Measurements from ENCODE around the gene TIMELESS. TPM values are rescaled to one million over a fixed set of nuclear protein-coding genes. Genes with fewer than 3 reads are reported as not detected.

Gene TIMELESS
- total RNA-seq, 4 donors from 2014 or later = 3.2 to 6.8 (median 4.3) TPM

GRCh38 chr12:56377989-56378316 is 71.3 kb downstream of the TIMELESS start:
- TF ChIP-seq CTCF (IDR thresholded peaks at IDR 0.05) = no peak
- DNase-seq (ENCODE audit: low spot score) (no peak), ATAC-seq (ENCODE audit: low FRiP score) (no peak)

GRCh38 chr12:56377310-56377988 is 71.8 kb downstream of the TIMELESS start:
- no peak for ATAC-seq (ENCODE audit: low FRiP score)
- no peak for DNase-seq (ENCODE audit: low spot score)
- no peak for TF ChIP-seq CTCF (IDR thresholded peaks at IDR 0.05)

- no peak for TF ChIP-seq CTCF (IDR thresholded peaks at IDR 0.05)
- no peak for ATAC-seq (ENCODE audit: low FRiP score)
- no peak for DNase-seq (ENCODE audit: low spot score)
Observed at GRCh38 chr12:56375598-56376434, 73.4 kb downstream of the TIMELESS start.

- DNase-seq (ENCODE audit: low spot score) = no peak
- TF ChIP-seq CTCF (IDR thresholded peaks at IDR 0.05) = no peak
- ATAC-seq (ENCODE audit: low FRiP score) = no peak
Observed at GRCh38 chr12:56374726-56375597, 74.3 kb downstream of the TIMELESS start.

GRCh38 chr12:56373515-56373914 is 75.7 kb downstream of the TIMELESS start:
- no peak for TF ChIP-seq CTCF (IDR thresholded peaks at IDR 0.05)
- no peak for ATAC-seq (ENCODE audit: low FRiP score)
- no peak for DNase-seq (ENCODE audit: low spot score)

- DNase-seq (ENCODE audit: low spot score) (no peak), ATAC-seq (ENCODE audit: low FRiP score) (no peak)
- TF ChIP-seq CTCF (IDR thresholded peaks at IDR 0.05) = no peak
Observed at GRCh38 chr12:56366948-56367347, 82.3 kb downstream of the TIMELESS start.

Other genes with a start within 250 kb of the TIMELESS start
- gene RNF41, start 227.5 kb downstream of the TIMELESS start, total RNA-seq = 100 to 1,000 TPM in 1 of 4 donors, 10 to 100 TPM in 3; 50.0 to 128 (median 76.2) TPM
- 10 to 100 TPM; 13.2 to 24.3 (median 17.2) TPM for gene NABP2, start 225.1 kb downstream of the TIMELESS start, total RNA-seq
- gene SLC39A5, start 219.4 kb downstream of the TIMELESS start, total RNA-seq = not detected
- gene ANKRD52, start 191.0 kb downstream of the TIMELESS start, total RNA-seq = 10 to 100 TPM; 13.6 to 19.2 (median 16.8) TPM
- gene COQ10A, start 182.5 kb downstream of the TIMELESS start, total RNA-seq = 10 to 100 TPM in 3 of 4 donors, 1 to 10 TPM in 1; 9.0 to 18.1 (median 13.5) TPM
- 100 to 1,000 TPM; 143 to 210 (median 194) TPM for gene CS, start 149.1 kb downstream of the TIMELESS start, total RNA-seq
- gene CNPY2, start 133.4 kb downstream of the TIMELESS start, total RNA-seq = 10 to 100 TPM; 60.4 to 77.8 (median 69.7) TPM
- gene PAN2, start 115.4 kb downstream of the TIMELESS start, total RNA-seq = 10 to 100 TPM; 17.3 to 57.8 (median 40.7) TPM
- gene IL23A, start 110.5 kb downstream of the TIMELESS start, total RNA-seq = 1 to 10 TPM in 1 of 4 donors, not detected in 3; 2.2 TPM
- 100 to 1,000 TPM; 137 to 256 (median 177) TPM for gene STAT2, start 89.3 kb downstream of the TIMELESS start, total RNA-seq
- gene APOF, start 86.6 kb downstream of the TIMELESS start, total RNA-seq = not detected
- gene MIP, start 5.2 kb upstream of the TIMELESS start, total RNA-seq = not detected
- gene SPRYD4, start 19.2 kb upstream of the TIMELESS start, total RNA-seq = 1 to 10 TPM; 2.3 to 4.7 (median 2.9) TPM
- gene GLS2, start 38.7 kb upstream of the TIMELESS start, total RNA-seq = 1 to 10 TPM in 2 of 4 donors, under 1 TPM in 1, not detected in 1; 0.88 to 2.6 (median 1.7) TPM
- gene RBMS2, start 72.4 kb upstream of the TIMELESS start, total RNA-seq = 10 to 100 TPM; 22.2 to 63.8 (median 30.6) TPM
- 100 to 1,000 TPM in 1 of 4 donors, 10 to 100 TPM in 3; 43.1 to 124 (median 74.1) TPM for gene BAZ2A, start 180.9 kb upstream of the TIMELESS start, total RNA-seq
- 100 to 1,000 TPM; 368 to 495 (median 458) TPM for gene ATP5F1B, start 196.6 kb upstream of the TIMELESS start, total RNA-seq
- gene PTGES3, start 238.9 kb upstream of the TIMELESS start, total RNA-seq = 100 to 1,000 TPM in 1 of 4 donors, 10 to 100 TPM in 3; 80.7 to 103 (median 84.6) TPM

Measured in omental fat pad (tissue), 4 donors.